ENCODE measurements around the gene VAMP8. TPM values are rescaled to one million over a fixed set of nuclear protein-coding genes. Genes with fewer than 3 reads are reported as not detected.
A peak's percentile ranks its signal among the peaks of the same experiment; 100 is the strongest.

Gene VAMP8
- total and polyA plus RNA-seq, 2 donors (not counting 3 experiments of a cell fraction or from before 2014, with no cell fraction given): 39.0 to 68.7 TPM

DNA sequence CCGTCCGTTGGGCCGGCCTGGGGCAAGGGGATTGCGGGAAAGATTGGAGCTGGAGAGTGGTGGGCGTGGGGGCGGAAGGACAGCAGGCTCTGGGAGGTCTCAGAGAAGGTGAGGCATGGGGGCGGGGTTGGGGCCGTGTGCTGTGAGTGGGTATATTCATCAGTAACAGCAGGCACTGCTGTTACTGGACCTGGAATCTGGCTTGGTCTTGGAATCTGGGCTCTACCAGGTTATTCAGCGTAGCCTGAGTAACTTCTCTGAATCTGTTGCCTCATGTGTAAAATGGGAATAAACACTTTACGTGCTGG is 18.6 kb downstream of the VAMP8 start:
- H3K4me2 ChIP-seq (ENCODE audit: insufficient read depth, low read length): peak overlapping the region; percentile 58
- H3K79me2 ChIP-seq (ENCODE audit: control insufficient read depth, insufficient read depth, low read length): peaks cover 26% of the 10 kb centered on the region
- no peaks in the 10 kb centered on the region for H3K9me1 ChIP-seq (replicated peaks; ENCODE audit: control insufficient read depth, extremely low read depth, insufficient read depth, low read length)
- peak overlapping the region; percentile 38 to 94 (median 62) for H3K4me3 ChIP-seq (replicated peaks in 1 of 3; ENCODE audit: insufficient read depth in 1 of 3, low read depth in 1 of 3, low read length in 3 of 3)
- intact Hi-C loops (cut with micrococcal nuclease): no loop called here
- no peak for DNase-seq (ENCODE audit: low read depth, low spot score)
- dilution Hi-C loops (cut with MboI; ENCODE audit: extremely low pct_ligation_motif_present, low sequenced_read_pairs): no loop called here
- H3K4me1 ChIP-seq (ENCODE audit: control insufficient read depth, extremely low read depth, insufficient read depth, low read length): peaks cover 18% of the 10 kb centered on the region
- peak overlapping the region; percentile 77 for H3K9ac ChIP-seq (replicated peaks; ENCODE audit: extremely low read depth, insufficient read depth, low read length)
- peak overlapping the region; percentile 39 for H2AFZ ChIP-seq (ENCODE audit: low read depth, low read length)
- peak overlapping the region; percentile 59 for H3K27ac ChIP-seq (ENCODE audit: insufficient read depth, low read depth, low read length)
- FAIRE-seq: no peak
- H3K9me3 ChIP-seq (replicated peaks; ENCODE audit: control insufficient read depth, insufficient read depth, low read length): no peaks in the 10 kb centered on the region
- CTCF ChIA-PET: interaction anchor here (0.9 to 1.9 kb wide), 6 partner anchors 8 to 241 kb away, joined by 3 to 6 read pairs (median 4); partner anchors contain the start of genes ELMOD3, RETSAT and VAMP8
- POLR2A ChIA-PET: interaction anchor here (0.9 to 1.8 kb wide), 3 partner anchors 10 to 57 kb away, joined by 3 to 6 read pairs (median 4); partner anchors contain the start of genes GGCX and MAT2A
- BruUV-seq (replicated peaks): no TSS peak
- peaks cover 0 to 40% of the 10 kb centered on the region in 2 experiments for H3K36me3 ChIP-seq (ENCODE audit: control insufficient read depth in 2 of 2, extremely low read depth in 1 of 2, insufficient read depth in 2 of 2, low read length in 2 of 2)
- TF ChIP-seq JUN (IDR thresholded peaks at IDR 0.05; ENCODE audit: borderline replicate concordance, insufficient read depth, insufficient read length, low read depth): no peak
- no peak for TF ChIP-seq FOS (IDR thresholded peaks at IDR 0.05; ENCODE audit: borderline replicate concordance, insufficient read depth, low read length)
- no peak for TF ChIP-seq EZH2 (IDR thresholded peaks at IDR 0.05; ENCODE audit: borderline replicate concordance, low read depth, low read length, severe bottlenecking)
- no peak for TF ChIP-seq GATA2 (IDR thresholded peaks at IDR 0.05; ENCODE audit: insufficient read depth, insufficient read length, low read depth, low read length)
- no peak for TF ChIP-seq POLR2A (IDR thresholded peaks at IDR 0.05; ENCODE audit: low read depth, low read length)
- TF ChIP-seq, protein P1, sequence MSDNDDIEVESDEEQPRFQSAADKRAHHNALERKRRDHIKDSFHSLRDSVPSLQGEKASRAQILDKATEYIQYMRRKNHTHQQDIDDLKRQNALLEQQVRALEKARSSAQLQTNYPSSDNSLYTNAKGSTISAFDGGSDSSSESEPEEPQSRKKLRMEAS (IDR thresholded peaks at IDR 0.05; ENCODE audit: insufficient read depth, insufficient read length): no peak
- TF ChIP-seq, protein P2, sequence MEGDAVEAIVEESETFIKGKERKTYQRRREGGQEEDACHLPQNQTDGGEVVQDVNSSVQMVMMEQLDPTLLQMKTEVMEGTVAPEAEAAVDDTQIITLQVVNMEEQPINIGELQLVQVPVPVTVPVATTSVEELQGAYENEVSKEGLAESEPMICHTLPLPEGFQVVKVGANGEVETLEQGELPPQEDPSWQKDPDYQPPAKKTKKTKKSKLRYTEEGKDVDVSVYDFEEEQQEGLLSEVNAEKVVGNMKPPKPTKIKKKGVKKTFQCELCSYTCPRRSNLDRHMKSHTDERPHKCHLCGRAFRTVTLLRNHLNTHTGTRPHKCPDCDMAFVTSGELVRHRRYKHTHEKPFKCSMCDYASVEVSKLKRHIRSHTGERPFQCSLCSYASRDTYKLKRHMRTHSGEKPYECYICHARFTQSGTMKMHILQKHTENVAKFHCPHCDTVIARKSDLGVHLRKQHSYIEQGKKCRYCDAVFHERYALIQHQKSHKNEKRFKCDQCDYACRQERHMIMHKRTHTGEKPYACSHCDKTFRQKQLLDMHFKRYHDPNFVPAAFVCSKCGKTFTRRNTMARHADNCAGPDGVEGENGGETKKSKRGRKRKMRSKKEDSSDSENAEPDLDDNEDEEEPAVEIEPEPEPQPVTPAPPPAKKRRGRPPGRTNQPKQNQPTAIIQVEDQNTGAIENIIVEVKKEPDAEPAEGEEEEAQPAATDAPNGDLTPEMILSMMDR (IDR thresholded peaks at IDR 0.05; ENCODE audit: extremely low read depth in 1 of 2, insufficient read depth in 1 of 2, low read depth in 1 of 2, low read length in 2 of 2): no peak
- TF ChIP-seq POLR2AphosphoS5 (IDR thresholded peaks at IDR 0.05; ENCODE audit: insufficient read depth, low read depth, low read length): no peak
- no peak for TF ChIP-seq MYC (IDR thresholded peaks at IDR 0.05; ENCODE audit: low read depth, low read length)
- no peaks in the 10 kb centered on the region for H3K27me3 ChIP-seq (ENCODE audit: control insufficient read depth in 2 of 2, insufficient read depth in 2 of 2, low read length in 2 of 2)
- no peaks in the 10 kb centered on the region for H4K20me1 ChIP-seq (replicated peaks; ENCODE audit: control insufficient read depth, extremely low read depth, insufficient read depth, low read length)

Data from endothelial cell of umbilical vein (primary cell).